Brain microvascular endothelial cell (primary cell): ENCODE data around the gene HSPB9.

Experiments used
- DNase-seq: peaks from one replicate; pipeline ENCODE4 v3.0.0-alpha.2; 2020
- H3K27ac ChIP-seq: fragments of 250-450 bp; sonication (Bioruptor Pico); 2 replicates; pipeline ENCODE4 v1.5.1; 2020; ENCODE audit warnings: mild to moderate bottlenecking, moderate library complexity
- H3K27me3 ChIP-seq: fragments of 250-450 bp; sonication (Bioruptor Pico); replicated peaks from 2 replicates; pipeline ENCODE4 v1.5.1; 2020; ENCODE audit warnings: mild to moderate bottlenecking
- H3K36me3 ChIP-seq: fragments of 250-450 bp; sonication (Bioruptor Pico); replicated peaks from 2 replicates; pipeline ENCODE4 v1.5.1; 2020; ENCODE audit warnings: mild to moderate bottlenecking
- H3K4me3 ChIP-seq: 2 replicates; pipeline ENCODE4 v1.5.1; 2011; ENCODE audit warnings: low read depth, mild to moderate bottlenecking, control low read depth, low read length, moderate library complexity
- CTCF ChIP-seq: IDR thresholded peaks from 2 replicates; pipeline ENCODE4 v1.5.1; 2011; ENCODE audit warnings: low read depth, mild to moderate bottlenecking, moderate library complexity, low read length, control low read depth, inconsistent platforms; ENCODE audit errors: missing control alignments
- in situ Hi-C: cut with HindIII; loops from 2 replicates; pipeline ENCODE4 v1.10.0; 2017; ENCODE audit warnings: low sequenced_read_pairs, low pct_ligation_motif_present

The HSPB9 gene

GRCh38 chr17:42122371-42123303, at the start of gene HSPB9:
TSS of gene HSPB9 (plus strand) at chr17:42122804. CDS start at chr17:42122851, 47 bp downstream.
- peaks cover 24% of the 10 kb centered on the region for H3K36me3 ChIP-seq
- no peak for DNase-seq
- in situ Hi-C loops: loop anchor here (25.0 kb wide), 1 partner anchor 160 kb away; the partner anchor contains the start of gene CNP
- no peak within 1 kb of the TSS for H3K4me3 ChIP-seq
- no peaks in the 10 kb centered on the region for H3K27me3 ChIP-seq
- H3K27ac ChIP-seq: no peak within 1 kb of the TSS
- no peak for TF ChIP-seq CTCF

DNA sequence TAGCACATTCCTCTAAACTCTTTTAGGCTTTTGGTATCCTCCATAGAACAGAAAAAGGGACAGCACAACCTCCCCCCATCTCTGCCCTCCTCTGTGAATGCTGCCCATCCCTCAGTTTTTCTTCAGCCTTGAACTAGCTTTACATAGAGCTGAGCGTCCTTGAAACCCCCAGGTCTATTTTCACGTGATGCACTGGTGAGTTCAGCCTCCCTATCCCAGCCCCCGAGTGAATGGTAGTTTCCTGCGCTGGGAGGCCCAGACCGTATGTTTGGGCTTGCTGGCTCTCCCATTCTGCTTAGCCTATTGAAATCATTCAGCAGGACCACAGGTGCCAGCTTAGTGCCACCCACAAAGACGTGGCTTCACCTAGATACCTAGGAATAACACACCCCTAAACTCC, 46.8 kb upstream of the HSPB9 start:
- no peak for TF ChIP-seq CTCF
- peaks cover 12% of the 10 kb centered on the region for H3K27me3 ChIP-seq

DNA sequence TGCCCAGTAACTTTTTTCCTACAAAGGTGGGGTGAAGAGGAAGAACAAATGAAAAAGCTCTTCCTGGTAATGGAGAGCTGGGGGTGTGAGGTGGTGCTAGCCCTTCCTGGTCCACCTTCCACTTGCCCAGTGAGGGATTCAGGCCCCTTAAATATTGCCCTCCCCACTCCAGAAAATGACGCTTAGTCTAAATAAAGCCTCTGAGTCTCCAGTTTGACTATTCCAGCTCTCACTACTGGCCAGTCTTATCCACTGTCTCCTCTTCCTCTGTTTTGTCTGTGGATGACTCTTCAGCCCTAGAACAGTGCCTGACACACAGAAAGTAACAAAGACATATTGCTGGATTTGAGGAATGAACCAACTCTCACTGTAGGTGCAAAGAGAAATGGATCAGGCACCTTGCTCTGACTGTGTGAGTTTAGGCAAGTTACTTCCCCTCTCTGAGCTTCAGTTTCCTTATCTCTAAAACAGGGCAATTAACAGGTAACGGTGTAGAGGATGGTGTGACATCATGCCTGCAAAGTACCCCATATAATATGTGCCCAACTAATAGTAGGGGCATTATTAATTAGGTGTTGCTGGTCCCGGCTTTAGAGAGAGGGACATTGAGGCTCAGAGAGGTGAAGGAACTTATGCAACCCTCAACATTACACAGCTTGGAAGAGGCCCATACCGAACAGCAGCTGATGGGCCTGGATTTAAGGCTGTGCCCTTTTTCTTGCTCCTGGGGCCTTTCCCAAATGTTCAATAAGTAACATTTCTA, 45.6 kb upstream of the HSPB9 start:
- in situ Hi-C loops: no loop called here

More for the DNA sequence above, 46.8 kb upstream of the HSPB9 start:
- Histone ChIP-seq H3K4me3 (no peak overlapping the region), H3K27ac (no peak overlapping the region), H3K36me3 (no peaks in the 10 kb centered on the region)
- DNase-seq: no peak
- in situ Hi-C loops: no loop called here

DNA sequence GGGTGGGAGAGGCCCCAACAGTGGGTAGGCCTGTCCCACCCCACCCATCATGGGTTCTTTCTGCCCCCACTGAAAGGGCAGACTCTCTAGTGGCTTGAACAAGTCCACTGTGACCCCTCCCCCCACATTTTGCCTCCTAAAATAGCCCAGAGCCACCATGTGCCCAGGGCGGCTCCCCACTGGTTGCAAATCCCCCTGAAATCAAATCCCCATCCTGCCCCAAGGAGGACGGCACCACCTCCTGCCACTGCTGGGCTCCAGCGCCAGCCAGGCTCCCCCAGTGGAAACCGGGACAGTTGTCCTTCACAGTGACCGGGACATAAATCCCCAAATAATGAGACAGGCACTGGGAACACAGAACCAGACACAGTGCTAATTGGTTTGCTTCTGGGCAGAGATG, 44.8 kb upstream of the HSPB9 start:
- Histone ChIP-seq H3K4me3 (no peak overlapping the region), H3K27me3 (no peaks in the 10 kb centered on the region), H3K27ac (no peak overlapping the region), H3K36me3 (no peaks in the 10 kb centered on the region)
- DNase-seq: no peak
- no peak for TF ChIP-seq CTCF
- in situ Hi-C loops: no loop called here

More for the DNA sequence above, 45.6 kb upstream of the HSPB9 start:
- Histone ChIP-seq H3K4me3 (no peak overlapping the region), H3K27me3 (peaks cover 6% of the 10 kb centered on the region), H3K27ac (no peak overlapping the region), H3K36me3 (no peaks in the 10 kb centered on the region)
- no peak for DNase-seq
- no peak for TF ChIP-seq CTCF

GRCh38 chr17:42078396-42079043, 44.1 kb upstream of the HSPB9 start:
- peak; percentile 9 for DNase-seq
- Histone ChIP-seq H3K36me3 (no peaks in the 10 kb centered on the region), H3K4me3 (no peak overlapping the region), H3K27ac (no peak overlapping the region), H3K27me3 (no peaks in the 10 kb centered on the region)
- TF ChIP-seq CTCF: no peak
- in situ Hi-C loops: no loop called here
